AG09309 (cell line): ENCODE measurements around the gene ZC3H7B.
"Not testable (repeated sequence)": the region's sequence is repeated elsewhere in the genome, so short reads cannot be mapped to it uniquely, and the experiment has no call there.

ENCODE experiments used
- DNase-seq: peaks from one replicate; pipeline ENCODE4 v3.0.0-alpha.2; 2010; ENCODE audit warnings: low read depth
- H3K4me3 ChIP-seq: 2 replicates; pipeline ENCODE4 v1.5.1; 2011; ENCODE audit warnings: mild to moderate bottlenecking, low read depth, low read length, moderate library complexity; ENCODE audit not compliant: control insufficient read depth
- TF ChIP-seq, protein P1 (sequence below): IDR thresholded peaks from 2 replicates; pipeline ENCODE4 v1.5.1; 2011; ENCODE audit warnings: mild to moderate bottlenecking, low read depth, low read length, inconsistent platforms; ENCODE audit not compliant: insufficient read depth, control insufficient read depth; ENCODE audit errors: missing control alignments

ZC3H7B gene, protein sequence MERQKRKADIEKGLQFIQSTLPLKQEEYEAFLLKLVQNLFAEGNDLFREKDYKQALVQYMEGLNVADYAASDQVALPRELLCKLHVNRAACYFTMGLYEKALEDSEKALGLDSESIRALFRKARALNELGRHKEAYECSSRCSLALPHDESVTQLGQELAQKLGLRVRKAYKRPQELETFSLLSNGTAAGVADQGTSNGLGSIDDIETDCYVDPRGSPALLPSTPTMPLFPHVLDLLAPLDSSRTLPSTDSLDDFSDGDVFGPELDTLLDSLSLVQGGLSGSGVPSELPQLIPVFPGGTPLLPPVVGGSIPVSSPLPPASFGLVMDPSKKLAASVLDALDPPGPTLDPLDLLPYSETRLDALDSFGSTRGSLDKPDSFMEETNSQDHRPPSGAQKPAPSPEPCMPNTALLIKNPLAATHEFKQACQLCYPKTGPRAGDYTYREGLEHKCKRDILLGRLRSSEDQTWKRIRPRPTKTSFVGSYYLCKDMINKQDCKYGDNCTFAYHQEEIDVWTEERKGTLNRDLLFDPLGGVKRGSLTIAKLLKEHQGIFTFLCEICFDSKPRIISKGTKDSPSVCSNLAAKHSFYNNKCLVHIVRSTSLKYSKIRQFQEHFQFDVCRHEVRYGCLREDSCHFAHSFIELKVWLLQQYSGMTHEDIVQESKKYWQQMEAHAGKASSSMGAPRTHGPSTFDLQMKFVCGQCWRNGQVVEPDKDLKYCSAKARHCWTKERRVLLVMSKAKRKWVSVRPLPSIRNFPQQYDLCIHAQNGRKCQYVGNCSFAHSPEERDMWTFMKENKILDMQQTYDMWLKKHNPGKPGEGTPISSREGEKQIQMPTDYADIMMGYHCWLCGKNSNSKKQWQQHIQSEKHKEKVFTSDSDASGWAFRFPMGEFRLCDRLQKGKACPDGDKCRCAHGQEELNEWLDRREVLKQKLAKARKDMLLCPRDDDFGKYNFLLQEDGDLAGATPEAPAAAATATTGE

DNA sequence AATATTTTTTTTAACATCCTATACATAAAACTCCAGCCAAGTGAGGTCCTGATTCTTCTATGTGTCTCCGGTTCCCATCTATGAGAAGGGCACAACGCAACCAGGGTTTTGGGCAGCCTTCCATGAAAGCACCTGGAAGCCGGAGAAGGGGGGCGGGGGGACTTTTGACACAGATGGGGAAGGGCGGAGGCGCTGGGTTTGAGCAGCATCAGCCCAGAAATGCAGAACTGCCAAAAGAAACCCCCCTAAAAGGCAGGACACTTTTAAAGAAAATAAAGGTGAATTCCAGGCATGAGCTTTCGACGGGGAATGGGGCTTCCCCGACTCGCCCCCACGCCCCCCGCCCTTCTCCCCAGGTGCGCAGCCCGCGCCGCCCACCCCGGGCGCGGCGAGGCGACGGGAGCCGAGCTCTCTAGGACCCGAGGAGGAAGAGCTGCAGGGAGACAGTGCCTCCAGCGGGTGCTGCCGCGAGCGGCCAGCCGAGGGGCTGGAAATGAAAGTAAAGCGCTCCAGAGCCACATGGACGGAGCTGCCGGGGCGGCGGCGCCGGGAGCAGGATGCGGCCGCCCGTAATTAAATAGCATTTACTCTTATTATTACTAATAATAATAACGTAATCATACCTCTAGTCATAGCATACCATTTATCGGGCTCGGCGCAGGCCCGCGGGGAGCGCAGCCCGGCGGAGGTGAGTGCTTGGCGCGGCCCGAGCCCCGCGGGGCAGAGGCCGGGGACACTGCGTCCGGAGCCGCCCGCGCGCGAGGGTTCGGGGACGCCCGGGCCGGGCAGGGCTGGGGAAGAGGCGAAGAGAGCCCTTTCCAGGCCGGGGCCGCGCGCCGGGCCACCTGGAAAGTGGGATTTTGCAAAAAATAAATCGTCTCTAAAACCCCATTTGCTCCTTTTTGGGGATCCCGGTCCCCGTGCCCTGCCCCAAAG is at the start of gene ZC3H7B:
Gene ZC3H7B (plus strand): TSS at position 441 of the 936 bp plus-strand sequence. CDS start 19,136 bp downstream, outside the sequence.
- no peak for DNase-seq
- TF ChIP-seq, protein P1, sequence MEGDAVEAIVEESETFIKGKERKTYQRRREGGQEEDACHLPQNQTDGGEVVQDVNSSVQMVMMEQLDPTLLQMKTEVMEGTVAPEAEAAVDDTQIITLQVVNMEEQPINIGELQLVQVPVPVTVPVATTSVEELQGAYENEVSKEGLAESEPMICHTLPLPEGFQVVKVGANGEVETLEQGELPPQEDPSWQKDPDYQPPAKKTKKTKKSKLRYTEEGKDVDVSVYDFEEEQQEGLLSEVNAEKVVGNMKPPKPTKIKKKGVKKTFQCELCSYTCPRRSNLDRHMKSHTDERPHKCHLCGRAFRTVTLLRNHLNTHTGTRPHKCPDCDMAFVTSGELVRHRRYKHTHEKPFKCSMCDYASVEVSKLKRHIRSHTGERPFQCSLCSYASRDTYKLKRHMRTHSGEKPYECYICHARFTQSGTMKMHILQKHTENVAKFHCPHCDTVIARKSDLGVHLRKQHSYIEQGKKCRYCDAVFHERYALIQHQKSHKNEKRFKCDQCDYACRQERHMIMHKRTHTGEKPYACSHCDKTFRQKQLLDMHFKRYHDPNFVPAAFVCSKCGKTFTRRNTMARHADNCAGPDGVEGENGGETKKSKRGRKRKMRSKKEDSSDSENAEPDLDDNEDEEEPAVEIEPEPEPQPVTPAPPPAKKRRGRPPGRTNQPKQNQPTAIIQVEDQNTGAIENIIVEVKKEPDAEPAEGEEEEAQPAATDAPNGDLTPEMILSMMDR = peak; percentile 60

DNA sequence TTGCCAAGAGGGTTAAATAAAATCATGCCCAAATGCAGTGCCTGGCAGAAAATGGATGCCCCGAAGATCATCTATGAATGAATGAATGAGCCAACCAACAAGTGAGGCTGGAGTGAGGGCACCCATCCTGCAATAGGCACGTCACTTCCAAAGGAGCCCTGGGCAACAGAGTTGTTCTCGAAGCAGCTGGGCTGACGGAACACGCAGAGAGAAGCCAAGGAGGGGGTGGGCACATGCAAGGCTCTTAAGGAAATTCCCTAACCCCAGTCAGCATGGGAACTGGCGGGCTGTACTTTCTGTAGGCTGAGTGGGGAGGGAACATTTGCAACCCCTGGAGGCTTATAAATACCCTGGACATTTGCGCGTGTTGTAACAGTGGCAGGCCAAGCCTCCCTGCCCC is 49.0 kb upstream of the ZC3H7B start:
- no peak overlapping the region for H3K4me3 ChIP-seq
- TF ChIP-seq, protein P1 = no peak
- DNase-seq = no peak

More for the DNA sequence above, at the start of gene ZC3H7B:
- H3K4me3 ChIP-seq = peak within 1 kb of the TSS; percentile 96

DNA sequence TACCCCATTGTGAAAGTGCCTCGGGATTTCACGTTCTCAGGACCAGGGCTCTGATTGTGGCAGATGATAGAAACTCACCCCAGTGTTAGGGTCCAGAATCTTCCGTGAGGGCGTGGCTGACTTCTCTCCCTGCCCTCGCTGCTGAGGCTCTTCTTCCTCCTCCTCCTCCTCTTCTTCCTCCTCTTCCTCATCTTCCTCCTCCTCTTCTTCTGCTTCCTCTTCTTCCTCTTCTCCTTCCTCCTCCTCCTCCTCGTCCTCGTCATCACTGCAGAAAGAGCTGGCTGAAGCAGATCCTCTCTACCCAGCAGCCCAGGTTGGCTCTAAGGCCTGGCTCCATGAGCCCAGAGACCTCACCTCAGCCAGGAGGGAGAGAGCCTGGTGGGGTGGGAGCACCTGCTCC is 47.1 kb upstream of the ZC3H7B start:
- TF ChIP-seq, protein P1 = no peak
- H3K4me3 ChIP-seq = no peak overlapping the region
- DNase-seq = no peak

DNA sequence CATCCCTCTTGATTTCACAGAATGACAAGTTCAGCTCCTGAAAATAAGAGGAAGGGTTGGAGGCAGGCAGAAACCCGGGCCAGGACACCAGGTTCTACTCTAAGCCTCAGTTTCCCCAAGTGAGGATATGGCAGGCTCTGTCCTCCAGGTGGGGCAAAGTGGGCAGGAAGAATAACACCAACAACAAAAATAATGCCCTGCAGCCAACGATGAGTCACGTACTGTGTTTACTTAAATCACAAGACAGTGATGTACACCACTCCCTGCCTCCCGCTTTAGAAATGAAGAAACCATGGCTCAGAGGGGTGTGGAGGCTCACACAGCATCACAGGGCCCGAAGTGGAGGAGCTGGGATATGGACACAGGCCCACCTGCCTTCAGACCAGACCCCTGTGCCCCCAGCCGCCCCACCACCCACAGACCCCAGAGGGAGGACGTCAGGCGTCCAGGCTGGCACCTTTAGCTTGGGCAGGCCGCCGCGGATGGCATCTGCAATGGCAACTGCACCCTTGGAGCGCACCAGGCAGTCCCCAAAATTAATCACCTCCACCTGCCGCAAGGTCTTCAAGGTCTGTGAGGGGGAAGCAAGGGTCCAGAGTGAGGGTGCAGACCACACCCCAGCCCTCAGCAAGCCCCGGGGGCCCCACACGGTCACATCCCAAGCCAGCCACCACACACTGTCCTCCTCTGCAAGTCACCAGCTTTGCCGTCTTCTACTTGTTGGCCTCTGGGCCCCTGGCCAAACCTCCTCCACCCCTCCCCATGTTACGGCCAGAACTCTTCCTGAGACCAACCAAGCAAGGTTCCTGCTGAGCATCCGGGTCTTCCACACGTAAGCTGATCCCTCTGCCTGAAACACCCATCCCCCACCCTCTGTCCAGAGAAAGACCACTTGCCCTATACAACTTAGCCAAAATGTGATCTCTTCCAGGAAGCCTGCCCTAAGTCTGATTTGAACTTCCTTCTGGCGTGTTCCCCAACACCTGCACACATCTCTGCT is 44.8 kb upstream of the ZC3H7B start:
- no peak overlapping the region for H3K4me3 ChIP-seq
- peak; percentile 17 for DNase-seq
- TF ChIP-seq, protein P1 = peak; percentile 27

DNA sequence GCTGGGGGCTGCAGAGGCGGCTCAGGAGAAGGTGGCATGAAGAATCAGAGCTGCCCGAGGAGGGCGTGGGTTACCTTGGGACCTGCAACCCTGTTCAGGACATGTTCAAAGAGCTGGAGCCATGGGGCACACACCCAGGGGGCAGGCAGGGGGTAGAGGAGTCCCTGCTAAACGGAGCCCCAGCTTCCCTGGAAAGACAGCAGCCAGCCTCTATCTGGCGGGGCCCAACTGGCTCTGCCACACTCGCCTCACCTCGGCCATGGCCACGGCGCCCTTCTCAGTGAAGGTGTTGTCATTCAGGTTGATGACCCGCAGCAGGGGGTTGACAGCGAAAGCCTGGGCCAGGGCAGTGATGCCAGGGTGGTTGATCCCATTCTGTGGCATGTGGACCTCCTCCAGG is 43.6 kb upstream of the ZC3H7B start:
- no peak overlapping the region for H3K4me3 ChIP-seq
- TF ChIP-seq, protein P1 = no peak
- no peak for DNase-seq

DNA sequence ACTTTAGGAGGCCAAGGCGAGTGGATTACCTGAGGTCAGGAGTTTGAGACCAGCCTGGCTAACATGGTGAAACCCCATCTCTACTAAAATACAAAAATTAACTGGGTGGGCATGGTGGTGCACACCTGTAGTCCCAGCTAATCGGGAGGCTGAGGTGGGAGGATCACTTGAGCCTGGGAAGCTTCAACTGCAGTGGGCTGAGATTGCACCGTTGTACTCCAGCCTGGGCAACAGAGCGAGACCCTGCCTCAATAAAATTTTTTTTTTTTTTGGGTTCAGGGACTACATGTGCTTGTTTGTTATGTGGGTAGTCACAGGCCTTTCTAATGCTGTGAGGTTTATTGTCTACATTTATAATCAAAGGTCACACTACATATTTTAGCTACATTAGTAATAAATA is 41.6 kb upstream of the ZC3H7B start:
- H3K4me3 ChIP-seq, DNase-seq: not testable (repeated sequence)
